HG02588 (cell line): ENCODE data around the gene SLX4.

Source experiments
- ATAC-seq: cut with Tn5 transposase; IDR thresholded peaks from one replicate; pipeline ENCODE4 v1.9.1; 2021; ENCODE audit warnings: mild to moderate bottlenecking, moderate library complexity; ENCODE audit not compliant: unreplicated experiment

Gene SLX4

GRCh38 chr16:3561626-3562025 lies 49.8 kb downstream of the SLX4 start:
- ATAC-seq, result no peak

- no peak for ATAC-seq
Measured at GRCh38 chr16:3554351-3554928, 57.0 kb downstream of the SLX4 start.

GRCh38 chr16:3553138-3553923 lies 58.1 kb downstream of the SLX4 start:
- ATAC-seq, result no peak

GRCh38 chr16:3550851-3551847 lies 60.3 kb downstream of the SLX4 start:
- no peak for ATAC-seq

- no peak for ATAC-seq
Measured at GRCh38 chr16:3549906-3550305, 61.5 kb downstream of the SLX4 start.

GRCh38 chr16:3548859-3549258 lies 62.5 kb downstream of the SLX4 start:
- ATAC-seq, result no peak

- no peak for ATAC-seq
Measured at GRCh38 chr16:3548445-3548844, 63.0 kb downstream of the SLX4 start.

GRCh38 chr16:3546986-3547682 lies 64.3 kb downstream of the SLX4 start:
- ATAC-seq, result no peak

- ATAC-seq, result no peak
Measured at GRCh38 chr16:3542601-3543373, 68.6 kb downstream of the SLX4 start.

GRCh38 chr16:3541527-3542155 lies 69.8 kb downstream of the SLX4 start:
- ATAC-seq, result no peak

GRCh38 chr16:3538222-3538621 lies 73.2 kb downstream of the SLX4 start:
- no peak for ATAC-seq

- no peak for ATAC-seq
Measured at GRCh38 chr16:3536851-3537250, 74.6 kb downstream of the SLX4 start.

- no peak for ATAC-seq
Measured at GRCh38 chr16:3536271-3536731, 75.1 kb downstream of the SLX4 start.

- ATAC-seq, result no peak
Measured at GRCh38 chr16:3534126-3534525, 77.3 kb downstream of the SLX4 start.

GRCh38 chr16:3532741-3533140 lies 78.7 kb downstream of the SLX4 start:
- ATAC-seq, result no peak
